Ectodermal cell (in vitro differentiated cells): ENCODE measurements around the gene FBXO31.
"Not testable (repeated sequence)": the region's sequence is repeated elsewhere in the genome, so short reads cannot be mapped to it uniquely, and the experiment has no call there.

Source experiments
- H3K27ac ChIP-seq: 2 replicates; pipeline ENCODE4 v1.7.0; 2013; ENCODE audit warnings: mild to moderate bottlenecking, low read depth, low read length; ENCODE audit not compliant: insufficient read depth, poor library complexity, severe bottlenecking
- H3K27me3 ChIP-seq: 2 replicates; pipeline ENCODE4 v1.7.0; 2013; ENCODE audit warnings: mild to moderate bottlenecking, low read length; ENCODE audit not compliant: insufficient read depth, control insufficient read depth, poor library complexity, severe bottlenecking
- H3K36me3 ChIP-seq: one replicate; pipeline ENCODE4 v1.7.0; 2013; ENCODE audit warnings: low read length; ENCODE audit not compliant: control insufficient read depth, insufficient read depth
- H3K4me1 ChIP-seq: one replicate; pipeline ENCODE4 v1.7.0; 2013; ENCODE audit warnings: low read length; ENCODE audit not compliant: control insufficient read depth, insufficient read depth
- H3K4me3 ChIP-seq: 2 replicates; pipeline ENCODE4 v1.7.0; 2013; ENCODE audit warnings: low read depth, low read length, control low read depth; ENCODE audit not compliant: insufficient read depth
- H3K9me3 ChIP-seq: 2 replicates; pipeline ENCODE4 v1.7.0; 2013; ENCODE audit warnings: mild to moderate bottlenecking, low read length, moderate library complexity; ENCODE audit not compliant: control insufficient read depth
- WGBS, 2 experiments: methylation state at CpG; one replicate each; pipeline ENCODE4 v1.1.7; 2013; ENCODE audit warnings: missing lambda C conversion rate in 2 of 2; 5-methylcytosine and 5-hydroxymethylcytosine counted together

FBXO31 gene

DNA sequence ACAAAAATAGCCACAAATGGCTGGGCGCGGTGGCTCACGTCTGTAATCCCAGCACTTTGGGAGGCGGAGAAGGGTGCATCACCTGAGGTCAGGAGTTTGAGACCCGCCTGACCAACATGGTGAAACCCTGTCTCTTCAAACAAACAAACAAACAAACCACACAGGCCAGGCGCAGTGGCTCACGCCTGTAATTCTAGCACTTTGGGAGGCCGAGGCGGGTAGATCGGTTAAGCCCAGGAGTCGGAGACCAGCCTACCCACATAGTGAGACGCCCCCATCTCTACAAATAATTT is 1.2 kb upstream of the FBXO31 start:
- 83 to 86% methylated on average over 12 of the region's 12 CpGs for WGBS, 2 experiments

DNA sequence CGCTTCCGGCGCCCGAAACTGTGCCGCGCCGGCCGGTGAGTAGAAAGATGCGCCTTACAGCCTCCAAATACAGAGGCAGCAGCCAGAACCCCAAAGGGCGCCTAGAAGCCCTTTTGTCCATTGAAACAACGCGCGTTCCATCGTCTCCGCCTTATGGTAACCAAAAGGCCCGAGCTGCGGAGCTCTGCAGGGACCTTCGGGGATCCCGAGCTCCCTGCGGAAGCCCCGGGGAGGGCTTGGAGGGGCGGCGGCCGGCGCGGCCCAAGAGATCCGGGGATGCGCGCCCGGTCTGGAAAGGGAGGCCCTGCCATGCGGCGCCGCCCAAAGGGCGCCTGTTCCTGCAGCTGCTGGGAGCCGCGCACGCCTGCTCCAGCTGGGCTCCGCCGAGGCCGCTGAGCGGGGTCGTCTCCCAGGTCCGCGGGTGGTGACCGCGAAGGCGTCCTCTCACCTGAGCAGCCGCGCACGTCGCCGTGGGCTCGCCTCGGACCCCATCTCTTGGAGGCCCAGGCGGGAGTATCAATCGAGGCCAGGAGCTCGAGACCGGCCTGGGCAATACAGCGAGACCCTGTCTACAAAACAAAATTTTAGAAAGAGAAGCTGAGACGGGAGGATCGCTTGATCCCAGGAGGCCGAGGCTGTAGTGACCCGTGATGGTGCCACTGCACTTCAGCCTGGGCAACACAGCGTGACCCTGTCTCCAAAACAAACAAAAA is 742 bp upstream of the FBXO31 start:
- peak overlapping the region; percentile 70 for H3K4me3 ChIP-seq
- no peaks in the 10 kb centered on the region for H3K36me3 ChIP-seq
- WGBS, 2 experiments, result 6 to 7% methylated on average over 64 of the region's 64 CpGs
- H3K4me1 ChIP-seq, result peaks cover 19% of the 10 kb centered on the region
- H3K27me3 ChIP-seq, result no peaks in the 10 kb centered on the region
- peak overlapping the region; percentile 88 for H3K27ac ChIP-seq
- H3K9me3 ChIP-seq, result no peaks in the 10 kb centered on the region

More for the DNA sequence above, 1.2 kb upstream of the FBXO31 start:
- H3K4me3 ChIP-seq, result peak overlapping the region; percentile 70
- H3K4me1 ChIP-seq, result peaks cover 19% of the 10 kb centered on the region
- peak overlapping the region; percentile 88 for H3K27ac ChIP-seq
- not testable (repeated sequence) for H3K27me3 ChIP-seq, H3K36me3 ChIP-seq, H3K9me3 ChIP-seq

DNA sequence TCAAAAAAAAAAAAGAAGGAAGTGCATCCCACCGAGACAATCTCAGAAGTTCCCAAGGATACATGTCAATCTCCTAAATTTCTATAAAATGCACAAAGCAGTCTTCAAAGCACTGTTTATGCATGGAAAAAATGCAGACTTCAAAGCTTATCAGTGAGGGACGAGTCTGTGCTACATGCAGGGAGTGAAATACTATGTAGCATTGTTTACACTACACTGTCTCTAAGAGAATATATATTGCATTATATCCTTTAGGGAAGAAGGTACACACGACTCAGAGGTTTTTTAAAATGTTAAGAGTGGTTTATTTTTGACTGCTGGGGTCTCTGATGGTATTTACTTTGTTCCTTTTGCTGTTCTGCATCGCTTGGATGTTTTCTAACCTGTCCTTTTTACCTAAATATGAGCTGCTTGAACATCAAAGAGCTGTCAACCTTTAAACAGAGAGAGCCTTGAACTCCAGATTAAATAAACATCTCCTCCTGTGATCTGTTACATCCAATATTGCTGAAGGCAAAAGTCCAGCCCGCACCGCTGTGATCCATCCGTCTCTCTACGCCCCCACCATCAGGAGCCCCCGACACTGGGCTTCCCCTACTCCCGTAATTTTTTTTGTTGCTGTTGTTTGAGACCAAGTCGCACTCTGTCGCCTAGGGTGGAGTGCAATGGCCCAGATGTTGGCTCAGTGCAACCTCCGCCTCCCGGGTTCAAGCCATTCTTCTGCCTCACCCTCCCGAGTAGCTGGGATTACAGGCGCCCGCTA is 1.4 kb downstream of the FBXO31 start:
- Histone ChIP-seq H3K27me3 (no peaks in the 10 kb centered on the region), H3K9me3 (no peaks in the 10 kb centered on the region), H3K4me3 (peak overlapping the region; percentile 70), H3K27ac (no peak overlapping the region), H3K36me3 (no peaks in the 10 kb centered on the region), H3K4me1 (peaks cover 13% of the 10 kb centered on the region)
- WGBS, 2 experiments, result 65 to 68% methylated on average over 17 of the region's 17 CpGs

DNA sequence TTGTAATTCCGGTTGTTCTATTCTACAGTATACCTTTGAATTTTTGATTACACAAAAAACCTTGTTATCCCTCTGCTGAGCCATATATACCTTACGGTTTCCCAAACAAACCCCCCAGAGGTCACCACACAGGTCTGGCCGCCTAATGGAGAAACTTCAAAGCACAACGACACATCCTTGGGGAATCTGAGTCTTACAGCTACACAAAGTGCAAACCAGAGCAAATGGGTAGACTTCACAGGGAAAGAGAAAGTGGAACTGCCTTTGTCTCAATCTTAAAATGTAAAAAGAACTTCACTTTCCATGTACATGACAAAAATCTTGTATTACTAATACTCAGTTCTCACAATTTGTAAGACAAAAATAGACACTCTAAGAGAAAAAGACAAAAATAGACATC is 2.7 kb downstream of the FBXO31 start:
- H3K4me3 ChIP-seq, result no peak overlapping the region
- WGBS, 2 experiments, result 68 to 91% methylated on average over 4 of the region's 4 CpGs
- H3K4me1 ChIP-seq, result peaks cover 13% of the 10 kb centered on the region
- no peak overlapping the region for H3K27ac ChIP-seq
- no peaks in the 10 kb centered on the region for H3K9me3 ChIP-seq
- no peaks in the 10 kb centered on the region for H3K36me3 ChIP-seq
- no peaks in the 10 kb centered on the region for H3K27me3 ChIP-seq

DNA sequence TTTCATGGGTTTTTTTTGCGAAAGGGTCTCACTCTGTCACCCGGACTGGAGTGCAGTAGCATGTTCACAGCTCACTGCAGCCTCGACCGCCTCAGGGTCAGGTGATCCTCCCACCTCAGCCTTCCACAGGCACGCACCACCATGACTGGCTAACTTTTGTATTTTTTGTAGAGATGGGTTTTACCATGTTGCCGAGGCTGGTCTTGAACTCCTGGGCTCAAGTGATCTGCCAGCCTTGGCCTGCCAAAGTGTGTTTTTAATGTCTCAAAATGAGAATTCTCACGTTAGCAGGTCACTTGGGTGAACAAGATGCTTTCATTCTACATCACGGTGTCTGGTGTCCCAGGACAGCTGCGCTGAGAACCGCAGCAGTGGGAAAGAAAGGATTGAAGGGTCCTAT is 3.2 kb downstream of the FBXO31 start:
- no peaks in the 10 kb centered on the region for H3K36me3 ChIP-seq
- H3K27ac ChIP-seq, result no peak overlapping the region
- 93 to 94% methylated on average over 10 of the region's 10 CpGs for WGBS, 2 experiments
- H3K27me3 ChIP-seq, result no peaks in the 10 kb centered on the region
- peaks cover 13% of the 10 kb centered on the region for H3K4me1 ChIP-seq
- no peaks in the 10 kb centered on the region for H3K9me3 ChIP-seq
- H3K4me3 ChIP-seq, result no peak overlapping the region

DNA sequence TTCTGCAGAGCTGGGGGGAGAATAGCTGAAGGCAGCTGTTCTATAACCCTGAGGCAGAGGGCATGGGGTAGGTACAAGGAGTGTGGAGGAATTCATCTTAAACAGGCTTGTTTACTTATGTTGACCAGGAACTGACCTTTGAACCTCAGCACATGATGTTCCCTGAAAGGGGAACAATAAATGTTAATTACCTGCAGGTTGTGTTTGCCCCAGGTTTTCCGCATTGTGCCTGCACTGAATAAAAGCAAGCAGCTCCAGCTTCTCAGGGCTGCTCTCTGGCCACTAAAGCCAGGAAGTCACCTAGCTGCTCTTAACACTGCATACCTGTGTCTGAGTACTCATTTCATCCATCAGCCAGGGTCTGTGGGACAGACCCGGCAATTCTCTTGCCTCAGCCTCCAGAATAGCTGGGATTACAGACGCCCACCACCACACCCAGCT is 4.2 kb downstream of the FBXO31 start:
- H3K36me3 ChIP-seq, H3K27ac ChIP-seq, H3K27me3 ChIP-seq, H3K4me3 ChIP-seq, H3K9me3 ChIP-seq: not testable (repeated sequence)
- WGBS, 2 experiments, result 95 to 98% methylated on average over 3 of the region's 3 CpGs
- peaks cover 13% of the 10 kb centered on the region for H3K4me1 ChIP-seq

DNA sequence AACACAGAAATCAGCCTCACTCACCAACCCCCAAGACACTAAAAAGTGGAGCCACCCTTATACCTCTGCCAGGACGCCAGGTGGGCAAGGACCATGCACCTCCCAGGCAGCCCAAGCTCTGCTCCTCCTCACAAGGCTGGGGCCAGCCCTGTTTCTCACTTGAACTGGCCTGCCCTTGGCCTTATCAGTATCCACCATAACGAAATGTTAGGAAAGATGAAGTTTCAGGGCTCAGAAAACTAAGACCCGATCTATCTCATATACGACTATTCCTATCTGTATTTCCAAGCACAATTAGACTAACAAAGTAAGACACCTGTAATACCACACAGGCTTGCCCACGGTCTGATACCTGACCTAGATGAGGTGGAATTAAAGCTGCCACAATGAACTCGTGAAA is 6.9 kb downstream of the FBXO31 start:
- H3K4me1 ChIP-seq, result peaks cover 1% of the 10 kb centered on the region
- H3K9me3 ChIP-seq, result no peaks in the 10 kb centered on the region
- no peak overlapping the region for H3K27ac ChIP-seq
- H3K36me3 ChIP-seq, result no peaks in the 10 kb centered on the region
- no peaks in the 10 kb centered on the region for H3K27me3 ChIP-seq
- H3K4me3 ChIP-seq, result no peak overlapping the region
- WGBS, 2 experiments, result 94 to 96% methylated on average over 6 of the region's 6 CpGs

DNA sequence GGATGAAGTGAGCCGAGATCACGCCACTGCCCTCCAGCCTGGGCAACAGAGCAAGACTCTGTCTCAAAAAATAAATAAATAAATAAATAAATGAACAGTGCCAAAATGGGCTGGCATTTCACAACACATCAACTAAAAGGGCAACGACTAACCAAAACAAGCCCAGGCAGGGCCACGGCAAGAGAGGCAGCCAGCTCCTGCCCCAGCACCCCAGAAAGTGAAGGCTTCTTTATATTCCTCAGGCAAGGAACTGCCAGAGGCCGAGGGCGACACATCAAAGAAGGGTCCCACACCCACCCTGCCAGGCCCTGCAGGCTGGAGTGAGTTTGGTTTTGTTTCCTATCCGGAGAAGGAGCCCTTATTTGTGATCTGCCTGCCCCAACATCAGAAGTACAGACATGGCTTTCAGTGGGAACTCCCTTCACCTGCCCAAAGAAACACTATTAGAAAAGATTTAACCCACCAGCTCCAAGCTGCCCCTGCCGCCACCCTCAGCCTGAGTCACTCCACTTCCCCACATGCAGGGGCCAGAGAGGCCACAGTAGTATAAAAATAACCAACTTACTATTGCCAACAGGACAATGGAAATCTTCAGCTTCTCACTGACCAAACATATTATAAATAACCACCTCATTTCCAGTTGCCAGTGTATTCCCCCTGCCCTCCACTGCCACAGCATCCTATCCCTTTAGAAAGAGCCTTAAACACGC is 8.0 kb downstream of the FBXO31 start:
- H3K36me3 ChIP-seq, result no peaks in the 10 kb centered on the region
- peaks cover 9% of the 10 kb centered on the region for H3K4me1 ChIP-seq
- no peak overlapping the region for H3K27ac ChIP-seq
- no peak overlapping the region for H3K4me3 ChIP-seq
- 81 to 83% methylated on average over 9 of the region's 9 CpGs for WGBS, 2 experiments
- H3K9me3 ChIP-seq, result no peaks in the 10 kb centered on the region
- no peaks in the 10 kb centered on the region for H3K27me3 ChIP-seq

DNA sequence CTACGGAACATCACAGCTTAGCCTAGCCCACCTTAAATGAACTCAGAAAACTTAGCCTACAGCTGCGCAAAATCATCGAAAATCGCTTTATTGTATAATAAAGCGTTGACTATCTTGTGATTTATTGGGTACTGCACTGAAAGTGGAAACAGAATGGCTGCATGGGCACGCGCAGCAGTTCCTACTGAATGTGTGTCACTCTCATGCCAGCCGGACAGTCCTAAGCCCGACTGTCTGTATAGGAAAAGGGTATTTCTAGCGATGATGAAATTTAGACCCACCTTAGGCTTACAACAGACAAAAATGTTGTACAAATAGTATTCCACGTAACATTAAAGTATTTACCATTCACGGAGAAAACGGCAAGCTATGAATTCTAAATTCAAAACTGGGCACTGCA is 9.3 kb downstream of the FBXO31 start:
- H3K36me3 ChIP-seq, result no peaks in the 10 kb centered on the region
- no peaks in the 10 kb centered on the region for H3K27me3 ChIP-seq
- no peaks in the 10 kb centered on the region for H3K9me3 ChIP-seq
- no peak overlapping the region for H3K27ac ChIP-seq
- no peak overlapping the region for H3K4me3 ChIP-seq
- WGBS, 2 experiments, result 96 to 97% methylated on average over 13 of the region's 13 CpGs
- peaks cover 12% of the 10 kb centered on the region for H3K4me1 ChIP-seq

DNA sequence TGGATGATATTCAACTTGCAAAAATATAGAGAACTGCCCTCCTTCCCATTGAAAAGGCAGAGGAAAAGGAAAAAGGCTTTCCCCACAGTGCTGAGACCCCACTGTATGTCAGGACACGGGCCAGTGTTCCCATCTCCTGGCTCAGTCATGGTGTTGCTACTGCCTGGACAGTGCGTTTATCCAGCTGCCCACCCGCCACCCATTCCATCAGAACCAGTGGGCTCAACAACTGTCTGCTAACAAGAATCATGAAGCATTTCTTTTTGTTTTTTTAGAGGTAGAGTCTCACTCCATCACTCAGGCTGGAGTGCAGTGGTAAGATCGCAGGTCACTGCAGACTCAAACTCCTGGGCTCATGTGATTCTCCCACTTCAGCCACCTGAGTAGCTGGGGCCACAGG is 11.3 kb downstream of the FBXO31 start:
- Histone ChIP-seq H3K4me1 (peaks cover 12% of the 10 kb centered on the region), H3K36me3 (no peaks in the 10 kb centered on the region), H3K9me3 (no peaks in the 10 kb centered on the region), H3K27ac (no peak overlapping the region), H3K27me3 (no peaks in the 10 kb centered on the region), H3K4me3 (no peak overlapping the region)
- WGBS, 2 experiments, result 91 to 93% methylated on average over 4 of the region's 4 CpGs
